GM06990 (cell line): Measurements from ENCODE around the gene GARIN1A.
"Not testable (repeated sequence)": the region's sequence is repeated elsewhere in the genome, so short reads cannot be mapped to it uniquely, and the experiment has no call there.

Experiments used
- DNase-seq: peaks from one replicate; pipeline ENCODE4 v3.0.0-alpha.2; 2011; ENCODE audit not compliant: insufficient read length; ENCODE audit errors: extremely low read depth
- H3K27me3 ChIP-seq: replicated peaks from 2 replicates; pipeline ENCODE4 v1.6.0; 2011; ENCODE audit warnings: low read length; ENCODE audit not compliant: control insufficient read depth, insufficient read depth
- H3K36me3 ChIP-seq: 2 replicates; pipeline ENCODE4 v1.5.1; 2011; ENCODE audit warnings: low read length; ENCODE audit not compliant: control insufficient read depth, insufficient read depth
- H3K4me3 ChIP-seq: replicated peaks from 2 replicates; pipeline ENCODE4 v1.5.1; 2011; ENCODE audit warnings: low read depth, mild to moderate bottlenecking, control low read depth, low read length
- TF ChIP-seq, protein P1 (sequence below): IDR thresholded peaks from 2 replicates; pipeline ENCODE4 v1.5.1; 2011; ENCODE audit warnings: low read length, control low read depth, mild to moderate bottlenecking, inconsistent platforms; ENCODE audit not compliant: insufficient read depth, poor library complexity, severe bottlenecking

GARIN1A gene

GRCh38 chr7:128660596-128660995 is 11.5 kb upstream of the GARIN1A start:
- TF ChIP-seq, protein P1, sequence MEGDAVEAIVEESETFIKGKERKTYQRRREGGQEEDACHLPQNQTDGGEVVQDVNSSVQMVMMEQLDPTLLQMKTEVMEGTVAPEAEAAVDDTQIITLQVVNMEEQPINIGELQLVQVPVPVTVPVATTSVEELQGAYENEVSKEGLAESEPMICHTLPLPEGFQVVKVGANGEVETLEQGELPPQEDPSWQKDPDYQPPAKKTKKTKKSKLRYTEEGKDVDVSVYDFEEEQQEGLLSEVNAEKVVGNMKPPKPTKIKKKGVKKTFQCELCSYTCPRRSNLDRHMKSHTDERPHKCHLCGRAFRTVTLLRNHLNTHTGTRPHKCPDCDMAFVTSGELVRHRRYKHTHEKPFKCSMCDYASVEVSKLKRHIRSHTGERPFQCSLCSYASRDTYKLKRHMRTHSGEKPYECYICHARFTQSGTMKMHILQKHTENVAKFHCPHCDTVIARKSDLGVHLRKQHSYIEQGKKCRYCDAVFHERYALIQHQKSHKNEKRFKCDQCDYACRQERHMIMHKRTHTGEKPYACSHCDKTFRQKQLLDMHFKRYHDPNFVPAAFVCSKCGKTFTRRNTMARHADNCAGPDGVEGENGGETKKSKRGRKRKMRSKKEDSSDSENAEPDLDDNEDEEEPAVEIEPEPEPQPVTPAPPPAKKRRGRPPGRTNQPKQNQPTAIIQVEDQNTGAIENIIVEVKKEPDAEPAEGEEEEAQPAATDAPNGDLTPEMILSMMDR: no peak
- H3K4me3 ChIP-seq: no peak overlapping the region
- DNase-seq: no peak
- no peaks in the 10 kb centered on the region for H3K27me3 ChIP-seq
- H3K36me3 ChIP-seq: no peaks in the 10 kb centered on the region; the same call in none of the 2 replicates

- Histone ChIP-seq H3K36me3 (no peaks in the 10 kb centered on the region; the same call in none of the 2 replicates), H3K4me3 (no peak overlapping the region), H3K27me3 (no peaks in the 10 kb centered on the region)
- TF ChIP-seq, protein P1: no peak
- DNase-seq: no peak
Observed at GRCh38 chr7:128661446-128661845, 10.6 kb upstream of the GARIN1A start.

DNA sequence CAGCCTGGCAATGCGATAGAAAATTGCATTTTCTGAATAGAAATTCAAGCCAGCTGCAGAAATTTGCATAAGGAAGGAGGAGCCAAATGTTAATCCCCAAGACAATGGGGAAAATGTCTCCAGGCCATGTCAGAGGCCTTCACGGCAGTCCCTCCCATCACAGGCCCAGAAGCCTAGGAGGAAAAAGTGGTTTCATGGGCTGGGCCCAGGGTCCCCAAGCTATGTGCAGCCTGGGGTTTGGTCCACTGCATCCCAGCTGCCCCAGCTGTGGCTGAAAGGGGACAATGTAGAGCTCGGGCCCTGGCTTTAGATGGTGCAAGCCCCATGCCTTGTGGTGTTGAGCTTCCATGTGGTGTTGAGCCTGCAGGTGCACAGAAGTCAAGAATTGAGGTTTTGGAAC is 10.0 kb upstream of the GARIN1A start:
- H3K4me3 ChIP-seq: no peak overlapping the region
- H3K36me3 ChIP-seq: no peaks in the 10 kb centered on the region; the same call in none of the 2 replicates
- DNase-seq: no peak
- TF ChIP-seq, protein P1: no peak
- no peaks in the 10 kb centered on the region for H3K27me3 ChIP-seq

DNA sequence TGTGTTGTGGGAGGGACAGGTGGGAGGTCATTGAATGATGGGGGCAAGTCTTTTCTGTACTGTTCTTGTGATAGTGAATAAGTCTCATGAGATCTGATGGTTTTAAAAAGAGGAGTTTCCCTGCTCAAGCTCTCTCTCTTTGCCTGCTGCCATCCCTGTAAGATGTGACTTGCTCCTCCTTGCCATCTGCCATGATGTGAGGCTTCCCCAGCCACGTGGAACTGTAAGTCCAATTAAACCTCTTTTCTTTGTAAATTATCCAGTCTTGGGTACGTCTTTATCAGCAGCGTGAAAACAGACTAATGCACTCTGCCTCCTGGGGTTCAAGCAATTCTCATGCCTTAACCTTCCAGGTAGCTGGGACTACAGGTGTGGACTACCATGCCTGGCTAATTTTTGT is 8.9 kb upstream of the GARIN1A start:
- not testable (repeated sequence) for H3K27me3 ChIP-seq, H3K4me3 ChIP-seq, DNase-seq, H3K36me3 ChIP-seq

- Histone ChIP-seq H3K4me3 (no peak overlapping the region), H3K36me3 (no peaks in the 10 kb centered on the region; the same call in 1 of the 2 replicates), H3K27me3 (no peaks in the 10 kb centered on the region)
- no peak for DNase-seq
- TF ChIP-seq, protein P1: no peak
Observed at GRCh38 chr7:128665057-128665456, 7.0 kb upstream of the GARIN1A start.

DNA sequence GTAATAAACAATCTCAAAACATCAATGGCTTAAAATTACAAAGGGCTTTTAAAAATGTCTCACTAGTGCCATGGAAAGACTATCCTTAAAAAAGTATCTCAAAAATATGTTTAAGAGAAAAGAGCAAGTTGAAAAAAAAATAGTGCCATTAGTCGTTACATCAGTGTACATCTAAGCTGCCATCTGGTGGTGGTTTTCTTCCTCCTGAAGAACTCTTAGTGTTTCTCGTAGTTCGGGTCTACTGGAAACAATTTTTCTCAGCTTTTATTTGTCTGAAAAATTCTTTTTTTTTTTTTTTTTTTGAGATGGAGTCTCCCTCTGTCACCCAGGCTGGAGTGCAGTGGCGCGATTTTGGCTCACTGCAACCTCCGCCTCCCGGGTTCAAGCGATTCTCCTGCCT is 5.9 kb upstream of the GARIN1A start:
- Histone ChIP-seq H3K4me3 (no peak overlapping the region), H3K27me3 (no peaks in the 10 kb centered on the region), H3K36me3 (no peaks in the 10 kb centered on the region; the same call in none of the 2 replicates)
- DNase-seq: no peak
- TF ChIP-seq, protein P1: peak; percentile 7
